Stomach (tissue), 4 donors: ENCODE data around the gene KIAA1614.

Experiments
- CTCF ChIP-seq, 7 experiments: fragments of 450-650 bp in 4 of 7; fragments of 200-600 bp in 3 of 7; sonication (generic) in 3 of 7; IDR thresholded peaks; one replicate each; pipeline ENCODE4 v1.5.1; 2016 to 2019; ENCODE audit warnings: antibody characterized with exemption in 7 of 7, control low read depth in 2 of 7, mild to moderate bottlenecking in 1 of 7
- EP300 ChIP-seq: sonication (generic); formaldehyde crosslinking; IDR thresholded peaks from one replicate; pipeline ENCODE4 v1.6.1; 2017; ENCODE audit warnings: antibody characterized with exemption
- POLR2A ChIP-seq, 4 donors: fragments of 450-650 bp; IDR thresholded peaks; one replicate each; pipeline ENCODE4 v1.6.1; 2016; ENCODE audit warnings: antibody characterized with exemption in 4 of 4, control low read depth in 2 of 4, mild to moderate bottlenecking in 1 of 4, moderate library complexity in 1 of 4

GRCh38 chr1:180974236-180974635 lies 61.5 kb downstream of the KIAA1614 start:
- TF ChIP-seq CTCF (IDR thresholded peaks at IDR 0.05) (no peak), POLR2A (IDR thresholded peaks at IDR 0.05) (no peak), EP300 (no peak)
